Hepatocyte (in vitro differentiated cells): ENCODE results near the gene STARD8. TPM values are rescaled to one million over a fixed set of nuclear protein-coding genes. Genes with fewer than 3 reads are reported as not detected.
"Not testable (repeated sequence)": the region's sequence is repeated elsewhere in the genome, so short reads cannot be mapped to it uniquely, and the experiment has no call there.

Source experiments
- DNase-seq: peaks from one replicate; pipeline ENCODE4 v3.0.0-alpha.2; 2016; ENCODE audit warnings: low spot score
- H2AFZ ChIP-seq: fragments of 200-600 bp; sonication (generic); 2 replicates; pipeline ENCODE4 v1.6.0; 2016; ENCODE audit warnings: antibody characterized with exemption, mild to moderate bottlenecking
- H3K27ac ChIP-seq: fragments of 200-600 bp; sonication (generic); 2 replicates; pipeline ENCODE4 v1.5.1; 2016; ENCODE audit warnings: mild to moderate bottlenecking
- H3K27me3 ChIP-seq: fragments of 200-600 bp; sonication (generic); 2 replicates; pipeline ENCODE4 v1.6.1; 2016
- H3K36me3 ChIP-seq: fragments of 200-600 bp; sonication (generic); replicated peaks from 2 replicates; pipeline ENCODE4 v1.5.1; 2016; ENCODE audit warnings: low read depth; ENCODE audit not compliant: insufficient read depth
- H3K4me1 ChIP-seq: fragments of 200-600 bp; sonication (generic); 2 replicates; pipeline ENCODE4 v1.5.1; 2016; ENCODE audit warnings: mild to moderate bottlenecking, moderate library complexity; ENCODE audit not compliant: insufficient read depth
- H3K4me2 ChIP-seq: fragments of 200-600 bp; sonication (generic); 2 replicates; pipeline ENCODE4 v1.6.0; 2016
- H3K4me3 ChIP-seq: fragments of 200-600 bp; sonication (generic); 2 replicates; pipeline ENCODE4 v1.5.1; 2016; ENCODE audit warnings: mild to moderate bottlenecking
- H3K79me2 ChIP-seq: fragments of 200-600 bp; sonication (generic); 2 replicates; pipeline ENCODE4 v1.6.0; 2017; ENCODE audit warnings: mild to moderate bottlenecking
- H3K9me2 ChIP-seq: fragments of 200-600 bp; sonication (generic); replicated peaks from 2 replicates; pipeline ENCODE4 v1.6.0; 2017; ENCODE audit warnings: mild to moderate bottlenecking; ENCODE audit not compliant: insufficient read depth
- H3K9me3 ChIP-seq: fragments of 200-600 bp; sonication (generic); 2 replicates; pipeline ENCODE4 v1.5.1; 2016; ENCODE audit warnings: low read depth, mild to moderate bottlenecking
- H4K20me1 ChIP-seq: fragments of 200-600 bp; sonication (generic); 2 replicates; pipeline ENCODE4 v1.6.0; 2016; ENCODE audit warnings: mild to moderate bottlenecking; ENCODE audit not compliant: insufficient read depth, poor library complexity, severe bottlenecking
- EZH2 ChIP-seq: fragments of 200-600 bp; sonication (generic); IDR thresholded peaks from 2 replicates; pipeline ENCODE4 v1.6.1; 2016; ENCODE audit warnings: antibody characterized with exemption, mild to moderate bottlenecking, borderline replicate concordance
- EZH2phosphoT487 ChIP-seq: fragments of 200-600 bp; sonication (generic); IDR thresholded peaks from one replicate; pipeline ENCODE4 v1.6.1; 2018; ENCODE audit warnings: antibody characterized with exemption, mild to moderate bottlenecking, low read depth, moderate library complexity; ENCODE audit not compliant: unreplicated experiment, severe bottlenecking
- WGBS: methylation state at CpG from one replicate; pipeline ENCODE4 v1.1.6; 2016; ENCODE audit warnings: low lambda C conversion rate; ENCODE audit errors: missing lambda C conversion rate; 5-methylcytosine and 5-hydroxymethylcytosine counted together
- polyA plus RNA-seq: library from polyadenylated mRNA; unstranded; fragments of >200 nt; fragmentation: Nextera tagmentation; extraction: Ambion mirVana; gene quantifications from 2 replicates; pipeline ENCODE4 v1.2.1, GENCODE V29; 2016
- total RNA-seq: library from RNA; depleted of rRNA; stranded (reverse); fragments of >200 nt; gene quantifications from 2 replicates; pipeline ENCODE4 v1.2.3, GENCODE V29; 2014
- TF ChIP-seq, protein P1 (sequence below): fragments of 200-600 bp; sonication (generic); IDR thresholded peaks from 2 replicates; pipeline ENCODE4 v1.5.1; 2016; ENCODE audit warnings: antibody characterized with exemption, mild to moderate bottlenecking; ENCODE audit not compliant: poor library complexity

Gene STARD8
- total and polyA plus RNA-seq, 2 experiments from 2014 or later = 1.1 to 3.3 TPM

DNA sequence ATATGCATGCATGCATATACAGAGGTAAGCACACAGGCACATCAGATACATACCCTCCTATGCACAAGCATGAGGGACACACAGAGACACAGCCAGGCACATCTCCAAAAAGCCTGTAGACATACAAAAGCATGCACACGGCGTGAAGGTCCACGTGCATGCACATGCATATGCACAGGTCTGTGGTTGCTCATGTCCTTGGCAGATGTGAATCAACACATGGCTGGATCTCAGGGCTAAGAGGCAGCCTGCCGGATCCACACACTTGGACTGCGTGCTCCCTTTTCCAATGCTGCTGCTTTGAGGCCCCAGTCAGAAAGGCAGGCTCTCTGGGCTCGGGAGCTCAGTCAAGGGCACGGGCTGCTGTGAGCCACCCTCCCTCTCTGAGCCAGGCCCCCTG is 3.6 kb downstream of the STARD8 start:
- Histone ChIP-seq H3K79me2 (no peaks in the 10 kb centered on the region), H4K20me1 (no peaks in the 10 kb centered on the region), H3K9me2 (no peaks in the 10 kb centered on the region), H3K36me3 (no peaks in the 10 kb centered on the region), H3K27me3 (no peaks in the 10 kb centered on the region), H3K4me2 (no peak overlapping the region), H3K27ac (no peak overlapping the region), H3K9me3 (no peaks in the 10 kb centered on the region), H3K4me1 (no peaks in the 10 kb centered on the region), H3K4me3 (no peak overlapping the region), H2AFZ (no peak overlapping the region)
- no peak for DNase-seq
- TF ChIP-seq EZH2 (no peak), EZH2phosphoT487 (no peak)
- TF ChIP-seq, protein P1, sequence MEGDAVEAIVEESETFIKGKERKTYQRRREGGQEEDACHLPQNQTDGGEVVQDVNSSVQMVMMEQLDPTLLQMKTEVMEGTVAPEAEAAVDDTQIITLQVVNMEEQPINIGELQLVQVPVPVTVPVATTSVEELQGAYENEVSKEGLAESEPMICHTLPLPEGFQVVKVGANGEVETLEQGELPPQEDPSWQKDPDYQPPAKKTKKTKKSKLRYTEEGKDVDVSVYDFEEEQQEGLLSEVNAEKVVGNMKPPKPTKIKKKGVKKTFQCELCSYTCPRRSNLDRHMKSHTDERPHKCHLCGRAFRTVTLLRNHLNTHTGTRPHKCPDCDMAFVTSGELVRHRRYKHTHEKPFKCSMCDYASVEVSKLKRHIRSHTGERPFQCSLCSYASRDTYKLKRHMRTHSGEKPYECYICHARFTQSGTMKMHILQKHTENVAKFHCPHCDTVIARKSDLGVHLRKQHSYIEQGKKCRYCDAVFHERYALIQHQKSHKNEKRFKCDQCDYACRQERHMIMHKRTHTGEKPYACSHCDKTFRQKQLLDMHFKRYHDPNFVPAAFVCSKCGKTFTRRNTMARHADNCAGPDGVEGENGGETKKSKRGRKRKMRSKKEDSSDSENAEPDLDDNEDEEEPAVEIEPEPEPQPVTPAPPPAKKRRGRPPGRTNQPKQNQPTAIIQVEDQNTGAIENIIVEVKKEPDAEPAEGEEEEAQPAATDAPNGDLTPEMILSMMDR = no peak
- WGBS = 83% methylated on average over 7 of the region's 7 CpGs

DNA sequence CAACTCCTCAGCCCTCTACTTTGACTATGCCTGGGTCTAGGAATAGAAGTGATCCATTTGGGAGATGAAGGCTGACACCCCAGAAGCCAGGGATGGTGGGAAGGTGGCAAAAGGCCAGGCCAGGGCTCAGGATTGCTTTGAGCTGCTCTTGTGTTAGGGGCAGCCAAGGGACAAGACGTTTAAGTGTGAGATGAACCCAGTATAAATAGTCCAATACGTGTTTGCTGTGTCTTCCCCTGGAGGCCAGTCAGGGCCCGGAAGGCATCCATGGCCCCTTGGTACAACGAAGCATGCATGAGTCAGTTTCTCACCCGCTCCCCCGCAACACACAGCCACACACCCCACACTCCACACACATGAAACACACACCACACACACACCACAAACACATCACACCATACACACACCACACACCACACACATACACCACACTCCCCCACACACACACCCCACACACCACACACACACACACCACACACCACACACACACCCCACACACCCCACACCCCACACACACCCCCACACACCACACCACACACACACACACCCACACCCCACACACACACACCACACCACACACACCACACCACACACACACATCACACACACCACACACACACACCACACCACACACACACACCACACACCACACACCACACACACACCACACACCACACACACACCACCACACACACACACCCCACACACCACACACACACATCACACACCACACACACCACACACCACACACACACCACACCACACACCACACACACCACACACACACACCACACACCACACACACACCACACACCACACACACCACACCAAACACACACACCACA is 5.1 kb downstream of the STARD8 start:
- no peaks in the 10 kb centered on the region for H3K27me3 ChIP-seq
- H3K79me2 ChIP-seq = no peaks in the 10 kb centered on the region
- H3K36me3 ChIP-seq = no peaks in the 10 kb centered on the region
- TF ChIP-seq EZH2phosphoT487 = no peak
- TF ChIP-seq EZH2 = no peak
- TF ChIP-seq, protein P1 = no peak
- no peak overlapping the region for H3K4me2 ChIP-seq
- no peak overlapping the region for H2AFZ ChIP-seq
- WGBS = 74% methylated on average over 3 of the region's 6 CpGs
- H3K4me3 ChIP-seq = no peak overlapping the region
- H3K27ac ChIP-seq = no peak overlapping the region
- H3K9me3 ChIP-seq = no peaks in the 10 kb centered on the region
- no peaks in the 10 kb centered on the region for H4K20me1 ChIP-seq
- no peaks in the 10 kb centered on the region for H3K9me2 ChIP-seq
- no peak for DNase-seq
- H3K4me1 ChIP-seq = no peaks in the 10 kb centered on the region

DNA sequence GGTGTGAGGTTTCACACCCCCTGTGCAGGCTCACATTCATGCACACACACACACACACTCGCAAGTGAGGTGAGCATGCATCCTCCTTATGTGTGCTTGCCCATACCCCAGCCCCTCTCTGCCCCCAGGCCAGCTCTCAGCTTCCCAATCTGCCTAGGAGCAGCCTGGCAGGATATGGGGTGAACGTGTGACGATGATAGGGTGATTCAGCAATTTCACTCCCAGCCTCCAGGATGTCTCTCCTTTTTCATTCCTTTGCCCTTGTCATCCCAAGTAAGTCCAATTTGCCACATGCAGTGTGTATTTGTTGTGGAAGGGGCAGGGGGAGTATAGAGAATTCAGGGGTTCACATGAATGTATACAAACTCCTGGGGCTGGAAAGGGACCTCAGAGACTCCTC is 7.2 kb downstream of the STARD8 start:
- no peak overlapping the region for H2AFZ ChIP-seq
- no peaks in the 10 kb centered on the region for H3K79me2 ChIP-seq
- H3K27ac ChIP-seq = no peak overlapping the region
- TF ChIP-seq, protein P1 = no peak
- no peak for TF ChIP-seq EZH2
- no peak for TF ChIP-seq EZH2phosphoT487
- H3K4me1 ChIP-seq = no peaks in the 10 kb centered on the region
- no peaks in the 10 kb centered on the region for H3K27me3 ChIP-seq
- no peaks in the 10 kb centered on the region for H4K20me1 ChIP-seq
- H3K36me3 ChIP-seq = no peaks in the 10 kb centered on the region
- 78% methylated on average over 3 of the region's 3 CpGs for WGBS
- no peak overlapping the region for H3K4me3 ChIP-seq
- no peak overlapping the region for H3K4me2 ChIP-seq
- H3K9me3 ChIP-seq = no peaks in the 10 kb centered on the region
- no peaks in the 10 kb centered on the region for H3K9me2 ChIP-seq
- DNase-seq = no peak

DNA sequence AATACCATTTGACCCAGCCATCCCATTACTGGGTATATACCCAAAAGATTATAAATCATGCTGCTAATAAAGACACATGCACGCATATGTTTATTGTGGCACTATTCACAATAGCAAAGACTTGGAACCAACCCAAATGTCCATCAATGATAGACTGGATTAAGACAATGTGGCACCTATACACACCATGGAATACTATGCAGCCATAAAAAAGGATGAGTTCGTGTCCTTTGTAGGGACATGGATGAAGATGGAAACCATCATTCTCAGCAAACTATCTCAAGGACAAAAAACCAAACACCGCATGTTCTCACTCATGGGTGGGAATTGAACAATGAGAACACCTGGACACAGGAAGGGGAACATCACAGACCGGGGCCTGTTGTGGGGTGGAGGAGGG is 9.0 kb downstream of the STARD8 start:
- H2AFZ ChIP-seq, H4K20me1 ChIP-seq, DNase-seq, H3K9me3 ChIP-seq, H3K27me3 ChIP-seq, H3K4me3 ChIP-seq, H3K36me3 ChIP-seq, H3K79me2 ChIP-seq, H3K4me2 ChIP-seq, H3K9me2 ChIP-seq, H3K27ac ChIP-seq, H3K4me1 ChIP-seq: not testable (repeated sequence)
- WGBS = 86% methylated on average over 4 of the region's 4 CpGs
